Head of caudate nucleus (tissue), 42 donors: ENCODE results near the gene ITIH3.

ENCODE experiments used
- DNase-seq, 42 donors: peaks; one replicate each; pipeline versions ENCODE4 v3.0.0 to v3.0.0-alpha.2; 2020 to 2021; ENCODE audit warnings: mixed read lengths in 7 of 42
- intact Hi-C: fragments of 100-400 bp; cut with DNase I; formaldehyde crosslinking; loops from one replicate; pipeline ENCODE4 v1.15.0; 2022

Gene ITIH3

GRCh38 chr3:52838561-52839267, 44.1 kb downstream of the ITIH3 start:
- intact Hi-C loops: no loop called here
- DNase-seq: no peak

- intact Hi-C loops: no loop called here
- DNase-seq: no peak
These were observed 44.6 kb downstream of the ITIH3 start for GRCh38 chr3:52839268-52839575.

- DNase-seq: no peak
- intact Hi-C loops: loop anchor here (10.0 kb wide), 1 partner anchor 235 kb away; no protein-coding TSS in a partner anchor
These were observed 45.4 kb downstream of the ITIH3 start for GRCh38 chr3:52839892-52840545.

DNA sequence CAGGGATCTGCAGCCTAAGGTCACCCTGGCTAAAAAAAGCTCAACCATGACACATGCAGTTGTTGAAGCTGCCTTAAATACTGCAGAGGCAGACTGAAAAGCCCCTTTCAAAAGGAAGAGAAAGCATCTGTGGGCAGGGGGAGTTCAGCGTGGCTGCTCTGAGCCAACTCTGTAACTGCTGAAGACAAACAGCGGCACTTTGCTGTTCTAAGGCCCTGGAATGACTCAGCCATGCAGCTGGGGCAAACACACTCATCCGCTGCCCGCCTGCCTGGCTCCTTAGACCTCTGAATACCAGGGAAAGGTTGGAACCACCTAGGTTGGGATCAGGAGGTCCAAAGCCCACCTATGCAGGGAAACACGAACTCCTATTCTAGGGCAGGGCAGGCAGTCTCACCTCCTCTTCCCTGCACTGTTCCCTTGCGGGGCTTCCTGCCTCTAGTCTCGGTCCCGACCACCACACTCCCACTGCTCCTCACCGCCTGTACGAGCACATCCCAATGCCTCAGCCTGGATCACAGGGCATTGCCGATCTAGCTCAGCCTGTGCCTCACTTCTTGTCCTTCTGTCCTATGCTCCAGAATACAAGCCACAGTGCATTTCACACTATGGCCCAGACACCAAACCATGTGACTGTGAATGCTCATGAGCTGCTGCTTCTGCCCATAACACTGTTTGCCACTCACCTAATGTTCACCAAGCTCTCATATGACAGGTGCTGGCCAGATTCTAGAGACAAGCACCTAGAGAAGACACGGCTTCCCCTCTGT, 46.8 kb downstream of the ITIH3 start:
- no peak for DNase-seq
- intact Hi-C loops: loop anchor here (10.0 kb wide), 1 partner anchor 233 kb away; no protein-coding TSS in a partner anchor

- intact Hi-C loops: loop anchor here (10.0 kb wide), 1 partner anchor 233 kb away; no protein-coding TSS in a partner anchor
- DNase-seq: no peak
These were observed 47.4 kb downstream of the ITIH3 start for GRCh38 chr3:52841981-52842340.

DNA sequence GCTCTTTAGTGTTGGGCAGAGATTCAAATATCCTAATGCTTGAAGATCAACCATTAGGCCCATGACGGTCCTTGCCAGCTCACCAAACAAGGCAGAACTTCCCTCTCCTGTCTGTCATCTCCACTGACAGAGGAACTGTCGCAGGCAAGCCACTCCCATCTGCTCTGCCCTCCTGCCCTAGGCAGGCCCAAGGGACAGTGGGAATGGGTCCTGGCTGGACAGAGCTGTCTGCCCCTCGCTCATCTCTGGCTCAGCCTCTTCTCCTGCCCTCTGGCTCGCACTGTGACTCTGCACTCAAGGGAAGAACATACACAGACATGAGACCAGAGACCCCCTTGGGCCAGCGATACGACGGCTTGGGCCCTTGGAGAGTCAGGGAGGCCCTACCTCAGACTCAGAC, 47.8 kb downstream of the ITIH3 start:
- DNase-seq: no peak
- intact Hi-C loops: loop anchor here (10.0 kb wide), 1 partner anchor 232 kb away; no protein-coding TSS in a partner anchor

GRCh38 chr3:52843108-52843865, 48.7 kb downstream of the ITIH3 start:
- intact Hi-C loops: loop anchor here (10.0 kb wide), 1 partner anchor 232 kb away; no protein-coding TSS in a partner anchor
- no peak for DNase-seq

GRCh38 chr3:52843881-52844280, 49.3 kb downstream of the ITIH3 start:
- no peak for DNase-seq
- intact Hi-C loops: loop anchor here (10.0 kb wide), 1 partner anchor 231 kb away; no protein-coding TSS in a partner anchor

DNA sequence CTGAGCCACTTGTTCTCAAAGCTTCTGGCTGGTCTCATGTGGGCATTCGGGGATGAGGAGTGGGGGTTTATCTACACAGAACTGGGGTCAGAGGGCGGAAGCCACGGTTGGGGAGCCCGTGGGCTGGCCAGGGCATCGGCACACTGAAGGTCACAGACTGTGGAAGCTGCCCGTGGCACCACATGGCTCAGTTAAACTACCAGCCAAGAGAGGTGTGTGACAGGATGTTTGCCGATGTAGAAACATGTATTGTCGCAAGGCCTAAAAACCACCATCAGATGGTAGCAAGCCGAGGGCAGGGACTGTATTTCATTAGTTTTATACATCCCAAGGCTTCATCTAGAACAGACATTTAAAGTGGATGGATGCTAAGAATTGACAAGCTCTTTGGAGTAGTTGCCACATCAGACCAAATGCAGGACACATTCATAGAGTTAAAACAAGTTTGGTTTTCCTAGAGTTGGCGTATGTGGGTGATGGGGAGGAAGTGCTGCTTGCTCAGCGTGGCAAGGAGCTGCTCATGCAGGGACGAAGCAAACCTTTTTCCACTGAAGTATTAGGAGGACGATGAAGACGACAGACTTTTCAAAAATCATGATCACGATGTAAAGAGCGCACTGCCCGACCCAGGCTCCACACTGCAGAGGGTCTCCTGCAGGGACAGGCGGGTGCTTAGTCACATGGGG, 49.8 kb downstream of the ITIH3 start:
- DNase-seq: peak in 1 of 42 donors; percentile 13
- intact Hi-C loops: loop anchor here (10.0 kb wide), 1 partner anchor 230 kb away; no protein-coding TSS in a partner anchor

DNA sequence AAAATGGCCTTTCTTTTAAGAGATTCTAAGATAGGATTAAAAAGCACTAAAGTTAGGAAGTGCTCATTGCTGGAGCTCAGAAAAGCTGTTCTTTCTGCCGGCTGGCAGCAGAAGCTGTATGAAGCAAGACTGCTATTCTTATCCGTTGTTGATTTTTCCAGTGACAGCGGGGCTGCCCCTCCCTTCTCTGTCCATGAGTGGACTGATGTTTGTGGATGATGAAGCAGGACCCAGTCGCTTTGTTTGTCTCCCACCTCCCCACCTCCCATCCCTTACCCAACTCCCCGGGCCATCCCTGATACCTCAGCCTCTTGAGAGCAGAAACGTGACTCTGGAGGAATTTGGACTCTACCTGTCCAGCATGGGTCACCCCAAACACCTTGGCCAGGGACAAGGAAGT, 50.6 kb downstream of the ITIH3 start:
- intact Hi-C loops: loop anchor here (10.0 kb wide), 1 partner anchor 230 kb away; no protein-coding TSS in a partner anchor
- peak in 26 of 42 donors; percentile 8 to 70 (median 37) for DNase-seq

- intact Hi-C loops: loop anchor here (10.0 kb wide), 1 partner anchor 229 kb away; no protein-coding TSS in a partner anchor
- DNase-seq: peak in 26 of 42 donors; percentile 14 to 74 (median 40)
These were observed 51.3 kb downstream of the ITIH3 start for GRCh38 chr3:52845691-52846431.

DNA sequence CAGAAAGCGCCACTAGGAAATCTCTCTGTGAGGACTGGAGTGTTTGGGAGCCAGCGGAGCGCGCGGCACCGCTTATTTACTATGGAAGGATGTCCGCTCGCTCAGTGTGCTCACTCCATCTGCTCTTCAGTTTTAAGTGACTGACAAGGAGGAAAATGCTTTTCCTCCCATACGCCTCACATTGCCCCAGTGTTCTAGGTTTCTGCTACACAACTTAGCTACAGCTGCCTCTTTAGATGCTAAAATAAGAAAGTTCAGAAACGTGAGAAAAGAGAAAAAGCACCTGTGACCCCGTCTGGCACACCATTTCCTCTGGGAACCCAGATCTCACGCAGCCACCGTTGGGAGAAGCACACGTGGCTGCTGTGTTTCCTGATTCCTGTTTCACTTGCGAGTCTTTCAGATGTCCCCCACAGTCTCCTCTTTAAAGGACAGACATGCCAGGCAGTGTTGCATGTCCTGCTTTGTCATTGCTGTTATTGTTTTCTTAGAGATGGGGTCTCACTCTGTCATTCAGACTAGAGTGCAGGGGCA, 51.9 kb downstream of the ITIH3 start:
- DNase-seq: no peak
- intact Hi-C loops: loop anchor here (10.0 kb wide), 1 partner anchor 228 kb away; no protein-coding TSS in a partner anchor

GRCh38 chr3:52847241-52847640, 52.6 kb downstream of the ITIH3 start:
- intact Hi-C loops: loop anchor here (10.0 kb wide), 1 partner anchor 228 kb away; no protein-coding TSS in a partner anchor
- no peak for DNase-seq

GRCh38 chr3:52847726-52848125, 53.1 kb downstream of the ITIH3 start:
- intact Hi-C loops: loop anchor here (10.0 kb wide), 1 partner anchor 227 kb away; no protein-coding TSS in a partner anchor
- no peak for DNase-seq

GRCh38 chr3:52848617-52849016, 54.0 kb downstream of the ITIH3 start:
- DNase-seq: no peak
- intact Hi-C loops: loop anchor here (10.0 kb wide), 1 partner anchor 226 kb away; no protein-coding TSS in a partner anchor

DNA sequence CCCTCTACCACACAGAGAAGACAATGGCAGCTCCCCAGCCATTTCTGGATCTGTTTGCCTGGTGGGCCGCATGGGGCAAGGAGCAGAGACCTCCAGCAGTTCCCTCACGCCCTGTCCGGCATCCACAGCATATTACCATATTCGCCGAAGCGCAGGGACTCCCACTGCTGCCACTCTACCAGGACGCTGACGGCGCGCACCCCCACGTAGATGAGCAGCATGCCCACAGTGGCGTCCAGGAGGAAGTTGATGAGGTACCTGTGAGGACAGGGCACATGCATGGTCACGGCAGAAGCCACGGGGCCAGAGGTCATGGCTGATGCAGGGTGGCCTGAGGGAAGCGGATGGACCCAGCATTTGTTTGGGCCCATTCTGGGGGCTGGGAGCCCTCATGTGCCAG, 55.1 kb downstream of the ITIH3 start:
- DNase-seq: no peak
- intact Hi-C loops: loop anchor here (10.0 kb wide), 1 partner anchor 225 kb away; no protein-coding TSS in a partner anchor

- DNase-seq: peak in 12 of 42 donors; percentile 15 to 58 (median 22)
- intact Hi-C loops: no loop called here
These were observed 56.8 kb downstream of the ITIH3 start for GRCh38 chr3:52851348-52851747.
